Activated naive CD4-positive, alpha-beta T cell treated with anti-CD3 and anti-CD28 coated beads for 36 hours (primary cell): Measurements from ENCODE around the gene FANCC. TPM values are rescaled to one million over a fixed set of nuclear protein-coding genes. Genes with fewer than 3 reads are reported as not detected.
"Not testable (repeated sequence)": the region's sequence is repeated elsewhere in the genome, so short reads cannot be mapped to it uniquely, and the experiment has no call there.

Experiments
- CTCF ChIA-PET: fragments of 350-600 bp; sonication (Branson Sonifier 250); formaldehyde crosslinking; loops from one replicate; lab custom pipeline; 2021; ENCODE audit warnings: antibody characterized with exemption; lab: Charles Lee
- DNase-seq: peaks from one replicate; pipeline ENCODE4 v3.0.0-alpha.2; 2020
- H3K27ac Mint-ChIP-seq: one replicate; pipeline ENCODE4 v1.8.0; 2021; ENCODE audit warnings: mild to moderate bottlenecking, mixed read lengths
- H3K27me3 Mint-ChIP-seq: one replicate; pipeline ENCODE4 v1.8.0; 2021; ENCODE audit warnings: low read depth, mixed read lengths
- H3K36me3 Mint-ChIP-seq: one replicate; pipeline ENCODE4 v1.8.0; 2021; ENCODE audit warnings: low read depth, mixed read lengths
- H3K4me1 Mint-ChIP-seq: one replicate; pipeline ENCODE4 v1.8.0; 2021; ENCODE audit warnings: low read depth, mixed read lengths
- H3K4me3 Mint-ChIP-seq: one replicate; pipeline ENCODE4 v1.8.0; 2021; ENCODE audit warnings: mild to moderate bottlenecking, moderate library complexity, mixed read lengths
- H3K9me3 Mint-ChIP-seq: one replicate; pipeline ENCODE4 v1.8.0; 2021; ENCODE audit warnings: mixed read lengths
- intact Hi-C: fragments of 100-400 bp; cut with micrococcal nuclease; formaldehyde crosslinking; loops from one replicate; pipeline ENCODE4 v1.15.1; 2023
- total RNA-seq, 2 experiments: library from RNA; stranded (reverse); gene quantifications; one replicate each; pipeline ENCODE4 v1.2.3, GENCODE V29; 2021

The FANCC gene
- total RNA-seq, 2 experiments from 2014 or later, result 14.1 to 14.5 TPM

DNA sequence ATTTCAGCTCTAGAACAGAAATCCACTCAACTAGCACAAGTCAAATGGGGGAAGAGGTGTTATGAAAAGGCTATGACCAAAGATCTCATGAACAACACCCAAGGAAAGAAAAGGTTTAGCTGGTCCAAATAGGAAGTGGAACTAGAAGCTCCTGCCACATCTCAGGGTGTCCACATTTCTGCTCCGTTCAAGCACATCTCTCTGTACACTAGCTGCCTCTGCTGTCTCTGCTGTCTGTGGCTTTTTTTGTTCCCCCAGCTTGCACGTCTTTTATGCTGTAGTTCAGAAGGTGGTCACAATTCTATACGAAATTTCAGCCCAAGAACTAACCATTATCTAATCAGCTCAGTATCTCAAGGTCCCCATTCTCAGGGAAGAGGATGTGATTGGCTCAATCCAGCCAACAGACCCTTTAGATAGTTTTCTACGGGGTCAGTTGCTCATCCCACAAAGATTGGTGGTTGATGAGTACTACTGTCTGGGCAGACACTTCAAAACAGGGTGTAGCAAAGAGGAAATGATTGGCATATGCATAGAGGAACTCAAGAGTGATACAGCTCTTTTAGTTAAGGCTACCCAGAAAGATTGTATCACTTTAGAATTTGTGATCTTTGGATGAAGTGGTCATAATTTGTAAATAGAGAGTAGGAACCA, 44.0 kb downstream of the FANCC start:
- no peak overlapping the region for H3K27ac Mint-ChIP-seq
- no peaks in the 10 kb centered on the region for H3K36me3 Mint-ChIP-seq
- H3K9me3 Mint-ChIP-seq, result no peaks in the 10 kb centered on the region
- no peak overlapping the region for H3K4me3 Mint-ChIP-seq
- H3K4me1 Mint-ChIP-seq, result peaks cover 27% of the 10 kb centered on the region
- intact Hi-C loops, result no loop called here
- no peaks in the 10 kb centered on the region for H3K27me3 Mint-ChIP-seq
- no peak for DNase-seq
- CTCF ChIA-PET, result no interaction called here

DNA sequence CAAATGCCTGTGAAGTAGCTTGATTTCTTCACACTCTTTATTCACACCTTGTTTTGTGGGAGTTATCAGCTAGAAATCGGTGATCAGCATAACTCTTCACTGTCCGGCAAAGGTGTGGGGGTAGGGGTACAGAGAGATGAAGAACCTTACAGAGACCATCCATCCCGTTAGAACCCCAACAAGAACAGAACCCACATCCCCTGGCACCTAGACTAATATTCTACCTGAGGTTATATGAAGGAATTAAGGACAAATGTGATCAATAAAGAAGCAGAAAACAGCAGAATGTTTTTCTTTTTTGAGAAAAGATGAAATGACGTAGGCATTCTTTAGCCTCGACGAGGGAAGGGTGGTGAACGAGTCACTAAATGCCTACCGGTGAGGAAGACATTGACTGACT, 44.7 kb downstream of the FANCC start:
- H3K27me3 Mint-ChIP-seq, result no peaks in the 10 kb centered on the region
- no peaks in the 10 kb centered on the region for H3K36me3 Mint-ChIP-seq
- peaks cover 27% of the 10 kb centered on the region for H3K4me1 Mint-ChIP-seq
- intact Hi-C loops, result no loop called here
- no peak for DNase-seq
- H3K27ac Mint-ChIP-seq, result no peak overlapping the region
- H3K9me3 Mint-ChIP-seq, result no peaks in the 10 kb centered on the region
- CTCF ChIA-PET, result no interaction called here
- no peak overlapping the region for H3K4me3 Mint-ChIP-seq

DNA sequence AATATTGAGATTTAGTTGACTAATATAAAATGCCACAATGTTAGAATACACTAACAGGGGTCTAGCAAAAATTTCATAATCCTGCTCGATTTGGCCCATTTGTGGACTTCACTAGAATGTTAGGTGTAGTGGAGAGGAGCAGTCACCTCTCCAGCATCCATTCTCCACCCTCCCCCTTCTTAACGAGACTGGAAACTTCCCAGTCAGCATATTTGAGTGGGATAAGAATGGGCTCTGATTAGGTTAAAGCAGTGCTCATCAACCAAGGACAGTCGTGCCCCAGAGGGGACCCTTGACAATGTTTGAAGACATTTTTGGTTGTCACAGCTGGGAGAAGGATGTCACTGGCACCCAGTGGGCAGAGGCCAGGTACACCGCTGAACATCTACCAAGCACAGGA, 46.7 kb downstream of the FANCC start:
- Mint-ChIP-seq H3K27ac (no peak overlapping the region), H3K36me3 (no peaks in the 10 kb centered on the region), H3K4me1 (peaks cover 15% of the 10 kb centered on the region), H3K4me3 (no peak overlapping the region), H3K27me3 (no peaks in the 10 kb centered on the region), H3K9me3 (no peaks in the 10 kb centered on the region)
- DNase-seq, result no peak
- intact Hi-C loops, result no loop called here
- CTCF ChIA-PET, result no interaction called here

DNA sequence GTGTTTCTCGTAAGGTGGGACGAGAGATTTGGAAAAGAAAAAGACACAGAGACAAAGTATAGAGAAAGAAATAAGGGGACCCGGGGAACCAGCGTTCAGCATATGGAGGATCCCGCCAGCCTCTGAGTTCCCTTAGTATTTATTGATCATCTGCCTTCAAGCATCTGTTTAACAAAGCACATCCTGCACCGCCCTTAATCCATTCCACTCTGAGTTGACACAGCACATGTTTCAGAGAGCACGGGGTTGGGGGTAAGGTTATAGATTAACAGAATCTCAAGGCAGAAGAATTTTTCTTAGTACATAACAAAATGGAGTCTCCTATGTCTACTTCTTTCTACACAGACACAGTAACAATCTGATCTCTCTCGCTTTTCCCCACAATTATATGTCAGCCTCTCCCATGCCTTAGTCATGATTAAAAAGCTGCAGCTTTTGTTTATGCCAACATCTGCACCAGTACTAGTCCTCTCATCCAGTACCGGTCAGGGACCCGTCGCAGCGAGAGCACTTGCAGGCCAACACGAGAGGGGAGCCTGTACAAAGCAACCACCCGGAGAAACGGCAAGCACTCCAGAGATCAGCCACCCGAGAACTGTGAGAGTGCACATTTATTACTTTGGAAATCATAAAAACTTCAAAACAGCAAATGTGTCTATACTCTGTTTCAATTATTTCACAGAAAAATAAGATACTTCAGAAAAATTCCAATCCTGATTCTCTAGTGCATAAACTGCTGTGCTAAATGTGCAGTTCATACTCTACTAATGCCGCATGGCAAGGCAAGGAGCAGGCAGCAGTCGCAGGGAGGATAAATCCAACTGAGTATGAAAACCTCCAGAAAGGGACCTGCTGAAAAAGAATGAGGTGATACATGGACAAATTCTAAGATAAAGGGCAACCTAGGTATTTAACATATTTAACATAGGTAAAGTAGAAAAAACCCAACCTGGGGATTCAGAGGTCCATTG, 47.4 kb downstream of the FANCC start:
- DNase-seq, H3K27me3 Mint-ChIP-seq, H3K4me3 Mint-ChIP-seq, CTCF ChIA-PET, H3K36me3 Mint-ChIP-seq, H3K27ac Mint-ChIP-seq, H3K9me3 Mint-ChIP-seq: not testable (repeated sequence)
- intact Hi-C loops, result loop anchor here (5.0 kb wide), 1 partner anchor 138 kb away; no protein-coding TSS in a partner anchor
- peaks cover 17% of the 10 kb centered on the region for H3K4me1 Mint-ChIP-seq

DNA sequence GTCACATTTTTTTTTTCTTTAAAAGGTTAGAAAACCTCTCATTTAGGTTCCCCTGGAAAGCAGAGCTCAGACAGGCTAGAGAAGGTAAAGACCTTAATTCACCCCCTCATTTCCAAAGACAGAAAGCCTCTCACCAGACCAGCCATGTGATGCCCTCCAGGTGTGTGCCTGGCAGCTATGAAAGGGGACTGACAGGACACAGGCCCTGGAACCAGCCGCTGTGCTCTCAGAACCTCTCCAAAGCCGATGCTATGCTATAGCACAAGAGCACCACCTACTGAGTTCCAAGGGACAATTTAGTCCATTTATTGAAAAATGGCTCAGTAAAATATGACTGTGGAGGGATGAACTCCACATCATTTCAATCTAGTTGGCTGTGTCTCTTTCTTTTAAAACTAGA, 48.8 kb downstream of the FANCC start:
- Mint-ChIP-seq H3K4me1 (peaks cover 18% of the 10 kb centered on the region), H3K36me3 (no peaks in the 10 kb centered on the region), H3K27me3 (no peaks in the 10 kb centered on the region), H3K4me3 (no peak overlapping the region), H3K27ac (no peak overlapping the region), H3K9me3 (no peaks in the 10 kb centered on the region)
- CTCF ChIA-PET, result interaction anchor here (0.6 to 1.0 kb wide), 2 partner anchors 11 to 137 kb away, joined by 3 to 4 read pairs; no protein-coding TSS in a partner anchor
- intact Hi-C loops, result loop anchor here (5.0 kb wide), 1 partner anchor 136 kb away; no protein-coding TSS in a partner anchor
- DNase-seq, result peak; percentile 9

DNA sequence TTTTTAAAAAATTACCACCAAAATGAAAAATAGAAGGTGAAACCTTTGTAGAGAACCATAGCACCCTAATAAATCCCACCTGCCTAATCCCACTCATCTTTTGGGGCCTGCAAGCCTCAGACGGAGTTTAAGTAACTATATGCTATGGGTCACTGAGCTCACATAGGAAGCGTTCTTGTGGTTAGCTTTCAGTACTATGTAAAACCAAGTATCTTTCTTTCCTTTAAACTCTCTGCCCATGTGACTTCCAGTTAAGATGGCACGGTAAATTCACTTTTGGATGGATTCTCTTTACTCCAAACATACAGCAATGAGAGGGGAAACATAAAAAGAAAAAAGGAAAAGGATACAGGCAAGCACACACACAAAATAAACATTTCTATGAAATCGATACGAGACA, 50.9 kb downstream of the FANCC start:
- no peaks in the 10 kb centered on the region for H3K36me3 Mint-ChIP-seq
- H3K4me1 Mint-ChIP-seq, result peaks cover 16% of the 10 kb centered on the region
- CTCF ChIA-PET, result no interaction called here
- no peaks in the 10 kb centered on the region for H3K27me3 Mint-ChIP-seq
- H3K4me3 Mint-ChIP-seq, result no peak overlapping the region
- no peak overlapping the region for H3K27ac Mint-ChIP-seq
- intact Hi-C loops, result loop anchor here (5.0 kb wide), 1 partner anchor 134 kb away; no protein-coding TSS in a partner anchor
- no peak for DNase-seq
- no peaks in the 10 kb centered on the region for H3K9me3 Mint-ChIP-seq

DNA sequence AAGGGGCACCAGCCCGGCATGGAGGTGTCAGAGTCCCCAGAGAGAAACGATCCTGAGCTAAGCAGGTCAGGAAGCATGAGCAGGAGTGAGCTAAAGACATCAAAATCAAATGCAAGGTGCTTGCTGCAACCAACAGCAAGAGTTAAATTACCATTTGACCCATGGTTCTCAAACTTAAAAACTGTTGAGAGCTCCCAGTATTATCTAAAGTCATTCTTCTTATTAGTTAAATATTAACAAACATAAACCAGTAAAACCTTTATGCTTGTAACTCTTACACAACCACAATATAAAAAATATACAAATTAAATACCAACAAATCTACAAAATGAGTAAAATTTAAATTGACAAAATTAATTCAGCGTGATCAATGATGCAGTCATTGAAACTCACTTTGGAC, 51.5 kb downstream of the FANCC start:
- H3K4me3 Mint-ChIP-seq, result no peak overlapping the region
- no peaks in the 10 kb centered on the region for H3K36me3 Mint-ChIP-seq
- intact Hi-C loops, result loop anchor here (5.0 kb wide), 1 partner anchor 134 kb away; no protein-coding TSS in a partner anchor
- no peaks in the 10 kb centered on the region for H3K9me3 Mint-ChIP-seq
- no peak for DNase-seq
- H3K4me1 Mint-ChIP-seq, result peaks cover 16% of the 10 kb centered on the region
- CTCF ChIA-PET, result interaction anchor here (0.9 kb wide), 1 partner anchor 70 kb away, joined by 3 read pairs; no protein-coding TSS in a partner anchor
- H3K27me3 Mint-ChIP-seq, result no peaks in the 10 kb centered on the region
- H3K27ac Mint-ChIP-seq, result no peak overlapping the region

DNA sequence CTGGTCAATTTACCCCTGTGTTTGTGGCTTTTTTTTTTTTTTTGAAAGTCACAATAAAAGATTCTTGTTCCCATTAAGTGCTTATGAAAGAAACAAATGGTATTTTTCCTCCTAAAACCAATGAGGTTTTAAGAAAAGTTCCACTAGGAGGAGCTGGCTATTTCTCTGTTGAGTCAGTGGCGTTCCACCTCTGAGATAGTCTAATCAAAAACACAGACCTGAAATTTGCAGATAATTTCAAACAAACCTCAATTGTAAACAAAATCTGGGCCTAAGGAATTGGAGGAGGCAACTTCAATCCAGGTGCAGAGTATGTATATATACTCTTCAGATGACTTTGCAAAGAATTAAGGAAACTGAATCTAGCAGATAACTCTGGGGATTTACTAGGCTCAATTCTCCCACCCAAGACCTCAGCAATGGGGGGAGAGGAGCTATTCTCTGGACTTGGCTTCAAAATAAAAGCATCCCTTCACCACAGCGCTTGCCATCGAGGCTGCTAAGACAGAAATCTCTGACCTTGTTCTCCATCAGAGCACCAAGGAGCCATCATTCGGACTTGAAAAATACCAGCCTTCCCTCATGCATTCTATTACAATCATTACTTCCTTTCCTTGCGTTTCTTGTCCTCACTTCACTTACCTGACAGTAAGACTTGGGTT, 52.4 kb downstream of the FANCC start:
- CTCF ChIA-PET, result interaction anchor here (0.7 to 0.9 kb wide), 2 partner anchors 71 to 903 kb away, joined by 3 to 4 read pairs; no protein-coding TSS in a partner anchor
- Mint-ChIP-seq H3K4me1 (peaks cover 16% of the 10 kb centered on the region), H3K27ac (no peak overlapping the region)

DNA sequence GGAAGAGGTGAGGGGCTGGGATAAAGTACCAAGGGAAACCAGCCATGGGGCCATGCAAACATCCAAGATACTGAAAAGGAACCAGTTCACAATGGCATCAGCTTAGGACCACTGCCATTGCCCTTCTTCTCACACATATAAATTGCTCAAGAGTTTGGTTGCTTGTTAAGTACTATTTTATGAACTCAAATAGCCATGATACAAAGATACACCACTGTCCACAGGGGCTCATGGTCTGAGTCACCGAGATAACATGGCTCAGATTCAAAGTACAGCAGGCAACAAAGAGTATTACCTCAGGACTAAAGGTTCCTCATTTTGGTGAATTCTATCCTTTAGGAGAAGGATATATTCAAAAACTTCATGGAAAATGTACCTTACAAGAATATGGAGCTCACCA, 55.6 kb downstream of the FANCC start:
- H3K9me3 Mint-ChIP-seq, result no peaks in the 10 kb centered on the region
- H3K4me3 Mint-ChIP-seq, result no peak overlapping the region
- H3K27ac Mint-ChIP-seq, result no peak overlapping the region
- CTCF ChIA-PET, result interaction anchor here (0.7 kb wide), 1 partner anchor 30 kb away, joined by 3 read pairs; no protein-coding TSS in a partner anchor
- peaks cover 3% of the 10 kb centered on the region for H3K36me3 Mint-ChIP-seq
- peaks cover 13% of the 10 kb centered on the region for H3K4me1 Mint-ChIP-seq
- H3K27me3 Mint-ChIP-seq, result no peaks in the 10 kb centered on the region
- intact Hi-C loops, result no loop called here
- DNase-seq, result no peak

More for the DNA sequence above, 52.4 kb downstream of the FANCC start:
- Mint-ChIP-seq H3K27me3 (no peaks in the 10 kb centered on the region), H3K9me3 (no peaks in the 10 kb centered on the region), H3K36me3 (no peaks in the 10 kb centered on the region), H3K4me3 (no peak overlapping the region)
- intact Hi-C loops, result loop anchor here (5.0 kb wide), 1 partner anchor 133 kb away; no protein-coding TSS in a partner anchor
- DNase-seq, result no peak

- CTCF ChIA-PET, result no interaction called here
- no peaks in the 10 kb centered on the region for H3K4me1 Mint-ChIP-seq
- intact Hi-C loops, result no loop called here
- H3K9me3 Mint-ChIP-seq, result no peaks in the 10 kb centered on the region
- H3K27me3 Mint-ChIP-seq, result no peaks in the 10 kb centered on the region
- DNase-seq, result no peak
- no peak overlapping the region for H3K27ac Mint-ChIP-seq
- no peak overlapping the region for H3K4me3 Mint-ChIP-seq
- H3K36me3 Mint-ChIP-seq, result peaks cover 15% of the 10 kb centered on the region
Observed at GRCh38 chr9:95250462-95251221, 66.9 kb downstream of the FANCC start.

GRCh38 chr9:95249986-95250385, 67.5 kb downstream of the FANCC start:
- Mint-ChIP-seq H3K9me3 (no peaks in the 10 kb centered on the region), H3K4me1 (no peaks in the 10 kb centered on the region), H3K27ac (peak overlapping the region; percentile 12), H3K27me3 (no peaks in the 10 kb centered on the region), H3K4me3 (no peak overlapping the region), H3K36me3 (peaks cover 18% of the 10 kb centered on the region)
- intact Hi-C loops, result no loop called here
- DNase-seq, result no peak
- CTCF ChIA-PET, result no interaction called here
